Testis (tissue), 2 donors: ENCODE measurements around the gene DMWD.

Source experiments
- POLR2A ChIP-seq: fragments of 450-650 bp; IDR thresholded peaks from one replicate; pipeline ENCODE4 v1.6.1; 2017; ENCODE audit warnings: antibody characterized with exemption, mild to moderate bottlenecking, moderate library complexity
- TF ChIP-seq, protein P1 (sequence below), 3 experiments: fragments of 450-650 bp in 2 of 3; fragments of 200-600 bp in 1 of 3; sonication (generic) in 1 of 3; IDR thresholded peaks; one replicate each; pipeline ENCODE4 v1.5.1; 2016 to 2019; ENCODE audit warnings: antibody characterized with exemption in 3 of 3, mild to moderate bottlenecking in 2 of 3, moderate library complexity in 1 of 3

DNA sequence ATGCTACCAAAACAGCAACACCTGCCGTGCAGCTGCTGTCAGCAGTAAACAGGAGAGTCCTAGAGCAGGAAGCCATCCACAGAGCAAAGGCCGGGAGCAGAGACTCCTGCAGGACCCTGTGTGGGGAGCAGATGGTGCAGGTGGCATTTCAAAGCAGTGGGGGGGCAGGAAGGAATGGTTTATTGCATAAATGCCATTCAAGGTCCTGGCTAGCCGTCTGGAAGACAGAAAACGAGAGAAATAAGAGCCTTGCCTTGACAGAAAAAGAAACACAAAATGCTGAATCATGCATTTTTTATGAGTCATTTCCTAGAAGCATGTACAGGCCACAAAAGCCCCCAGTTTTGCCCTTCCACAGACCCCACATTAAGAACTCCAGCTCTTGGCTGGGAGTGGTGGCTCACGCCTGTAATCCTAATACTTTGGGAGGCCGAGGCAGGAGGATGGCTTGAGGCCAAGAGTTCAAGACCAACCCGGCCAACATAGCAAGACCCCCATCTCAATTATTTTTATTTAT lies 17.1 kb upstream of the DMWD start:
- TF ChIP-seq, protein P1, sequence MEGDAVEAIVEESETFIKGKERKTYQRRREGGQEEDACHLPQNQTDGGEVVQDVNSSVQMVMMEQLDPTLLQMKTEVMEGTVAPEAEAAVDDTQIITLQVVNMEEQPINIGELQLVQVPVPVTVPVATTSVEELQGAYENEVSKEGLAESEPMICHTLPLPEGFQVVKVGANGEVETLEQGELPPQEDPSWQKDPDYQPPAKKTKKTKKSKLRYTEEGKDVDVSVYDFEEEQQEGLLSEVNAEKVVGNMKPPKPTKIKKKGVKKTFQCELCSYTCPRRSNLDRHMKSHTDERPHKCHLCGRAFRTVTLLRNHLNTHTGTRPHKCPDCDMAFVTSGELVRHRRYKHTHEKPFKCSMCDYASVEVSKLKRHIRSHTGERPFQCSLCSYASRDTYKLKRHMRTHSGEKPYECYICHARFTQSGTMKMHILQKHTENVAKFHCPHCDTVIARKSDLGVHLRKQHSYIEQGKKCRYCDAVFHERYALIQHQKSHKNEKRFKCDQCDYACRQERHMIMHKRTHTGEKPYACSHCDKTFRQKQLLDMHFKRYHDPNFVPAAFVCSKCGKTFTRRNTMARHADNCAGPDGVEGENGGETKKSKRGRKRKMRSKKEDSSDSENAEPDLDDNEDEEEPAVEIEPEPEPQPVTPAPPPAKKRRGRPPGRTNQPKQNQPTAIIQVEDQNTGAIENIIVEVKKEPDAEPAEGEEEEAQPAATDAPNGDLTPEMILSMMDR (IDR thresholded peaks at IDR 0.05): no peak
- no peak for TF ChIP-seq POLR2A
